Activated T-helper 9 cell treated with anti-CD3 and anti-CD28 coated beads, Interleukin-2, amount 50 U/mL, for 16 hours (primary cell): ENCODE results near the gene NPW.

Experiments
- DNase-seq: peaks from one replicate; pipeline ENCODE4 v3.0.0-alpha.2; 2020; ENCODE audit warnings: low read depth

Gene NPW

DNA sequence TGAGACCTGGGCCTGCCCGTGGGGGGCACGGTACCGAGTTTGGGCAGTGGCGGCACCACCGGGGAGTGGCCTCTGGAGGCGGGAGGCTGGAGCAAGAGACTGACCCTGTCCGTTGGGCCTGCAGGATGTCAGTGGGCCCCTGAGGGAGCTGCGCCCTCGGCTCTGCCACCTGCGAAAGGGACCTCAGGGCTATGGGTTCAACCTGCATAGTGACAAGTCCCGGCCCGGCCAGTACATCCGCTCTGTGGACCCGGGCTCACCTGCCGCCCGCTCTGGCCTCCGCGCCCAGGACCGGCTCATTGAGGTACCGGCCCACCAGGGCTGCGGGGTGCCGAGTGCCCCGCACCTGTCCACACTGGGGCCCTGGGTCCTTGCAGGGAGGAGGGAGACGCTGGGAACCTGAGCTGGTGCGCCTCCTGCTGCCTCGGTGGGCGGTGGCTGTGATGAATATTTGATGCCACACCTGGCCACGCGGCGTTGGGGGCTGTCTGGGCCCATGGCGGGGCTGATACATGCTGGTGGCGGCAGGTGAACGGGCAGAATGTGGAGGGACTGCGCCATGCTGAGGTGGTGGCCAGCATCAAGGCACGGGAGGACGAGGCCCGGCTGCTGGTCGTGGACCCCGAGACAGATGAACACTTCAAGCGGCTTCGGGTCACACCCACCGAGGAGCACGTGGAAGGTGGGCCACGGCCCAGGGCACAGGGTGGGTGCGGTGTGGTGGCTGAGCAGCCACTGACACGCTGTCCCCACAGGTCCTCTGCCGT is 16.8 kb downstream of the NPW start:
- DNase-seq = no peak

DNA sequence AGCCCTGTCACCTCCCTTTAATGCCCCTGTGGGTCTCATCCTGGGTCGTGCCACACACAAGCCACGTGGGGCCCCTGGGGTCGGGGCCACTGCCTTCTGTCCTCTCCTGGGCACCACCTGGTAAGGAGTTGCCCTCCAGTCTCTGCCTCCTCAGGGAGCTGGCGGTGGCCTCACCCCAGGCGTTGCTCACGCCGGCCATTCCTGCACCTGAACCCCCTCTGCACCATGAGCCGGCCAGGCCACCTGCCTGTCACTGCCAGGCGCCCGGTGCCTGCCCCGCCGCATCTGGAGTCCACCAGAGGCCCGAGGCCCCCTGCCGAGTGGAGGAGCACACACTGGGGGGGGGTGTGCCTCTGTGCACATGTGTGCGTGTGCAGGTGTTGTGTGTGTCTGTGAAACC is 17.5 kb downstream of the NPW start:
- DNase-seq = no peak

DNA sequence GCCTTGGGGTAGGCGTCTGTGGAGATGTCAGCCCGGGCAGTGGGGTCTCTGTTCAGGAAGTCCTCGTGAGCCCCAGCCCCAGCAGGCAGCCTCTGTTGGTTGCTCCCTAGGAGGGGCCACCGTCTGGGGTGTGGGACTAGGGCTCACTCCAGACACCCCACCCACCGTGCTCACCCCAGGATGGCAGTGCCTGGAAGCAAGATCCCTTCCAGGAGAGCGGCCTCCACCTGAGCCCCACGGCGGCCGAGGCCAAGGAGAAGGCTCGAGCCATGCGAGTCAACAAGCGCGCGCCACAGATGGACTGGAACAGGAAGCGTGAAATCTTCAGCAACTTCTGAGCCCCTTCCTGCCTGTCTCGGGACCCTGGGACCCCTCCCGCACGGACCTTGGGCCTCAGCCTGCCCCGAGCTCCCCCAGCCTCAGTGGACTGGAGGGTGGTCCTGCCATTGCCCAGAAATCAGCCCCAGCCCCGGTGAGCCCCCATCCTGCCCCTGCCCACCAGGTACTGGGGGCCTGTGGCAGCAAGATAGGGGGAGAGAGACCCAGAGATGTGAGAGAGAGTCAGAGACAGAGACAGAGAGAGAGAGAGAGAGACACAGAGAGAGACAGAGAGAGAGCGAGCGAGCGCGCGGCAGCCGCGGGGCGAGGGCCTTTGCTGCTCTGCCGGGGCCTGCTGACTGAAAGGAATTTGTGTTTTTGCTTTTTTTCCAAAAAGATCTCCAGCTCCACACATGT is 18.2 kb downstream of the NPW start:
- DNase-seq = no peak

DNA sequence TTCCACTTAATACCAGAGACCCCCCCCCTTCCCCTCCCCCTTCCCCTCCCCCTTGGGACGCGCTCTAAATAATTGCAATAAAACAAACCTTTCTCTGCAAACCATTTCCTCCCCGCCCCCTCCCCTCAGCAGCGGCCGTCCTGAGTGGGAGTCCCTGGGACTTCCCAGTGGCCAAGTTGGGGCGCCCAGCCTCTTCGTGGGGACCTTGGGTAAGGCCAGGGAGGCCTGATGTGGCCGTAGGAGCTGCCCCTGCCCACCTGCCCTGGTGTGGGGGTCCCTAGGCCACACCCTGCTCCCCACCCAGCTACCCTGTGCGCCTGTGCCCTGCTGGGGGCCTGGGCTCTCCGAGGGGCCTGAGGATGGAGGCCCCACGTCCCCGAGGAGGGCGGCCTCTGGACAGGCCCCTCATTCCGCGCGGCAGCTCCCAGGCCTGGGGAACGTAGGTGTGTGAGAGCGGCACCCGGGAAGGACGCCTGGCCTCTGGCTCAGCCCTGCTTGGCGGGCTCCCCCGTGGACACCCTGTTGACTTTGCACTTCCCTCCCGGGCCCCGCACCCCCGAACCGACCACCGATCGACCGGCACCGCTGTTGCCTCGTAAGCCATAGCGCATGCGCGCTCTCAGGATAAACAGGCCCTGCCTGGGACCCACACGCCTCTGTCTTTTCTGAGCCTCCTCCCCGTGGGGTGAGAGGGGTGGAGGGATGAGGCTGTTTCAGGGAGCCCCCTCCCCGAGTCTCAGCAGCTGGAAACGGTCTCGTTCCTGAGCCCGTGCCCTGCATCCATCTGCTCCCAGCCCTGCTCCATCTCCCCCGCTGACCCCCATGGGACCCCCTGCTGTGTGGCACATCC is 19.0 kb downstream of the NPW start:
- no peak for DNase-seq

DNA sequence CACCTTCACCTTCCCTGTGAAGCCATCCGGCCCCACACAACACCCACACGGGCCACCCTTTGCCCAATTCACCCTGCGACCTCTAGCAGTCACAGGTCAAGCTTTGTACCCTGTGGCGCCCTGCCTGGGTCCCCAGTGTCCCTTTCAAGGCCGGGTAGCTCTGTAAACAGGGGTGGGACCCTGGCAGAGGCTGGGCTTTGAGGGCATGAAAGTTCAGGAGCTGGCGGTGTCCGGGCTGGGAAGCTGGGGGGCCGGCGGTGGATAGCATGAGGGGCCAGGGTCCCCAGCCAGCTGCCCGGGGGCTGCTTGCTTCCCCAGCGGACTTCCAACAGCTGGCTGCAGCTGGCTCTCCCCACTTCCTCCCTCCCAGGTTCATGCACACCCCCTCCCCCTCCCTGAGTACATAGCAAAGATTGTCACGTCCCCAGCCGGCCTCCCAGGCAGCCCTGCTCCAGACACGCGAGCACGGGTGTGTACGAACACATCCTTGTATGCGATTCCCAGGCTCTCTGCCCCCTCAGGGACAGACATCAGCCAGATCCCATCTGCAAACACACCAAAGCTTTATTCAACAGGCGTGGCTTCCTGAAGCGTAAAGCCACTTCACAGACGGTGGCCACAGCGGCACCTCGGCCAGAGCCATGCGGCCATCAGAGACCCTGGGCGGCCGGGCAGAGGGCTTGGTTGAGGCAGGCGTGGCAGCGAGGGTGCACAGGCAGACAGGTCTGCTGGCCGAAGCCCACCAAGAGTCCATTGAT is 19.9 kb downstream of the NPW start:
- no peak for DNase-seq

DNA sequence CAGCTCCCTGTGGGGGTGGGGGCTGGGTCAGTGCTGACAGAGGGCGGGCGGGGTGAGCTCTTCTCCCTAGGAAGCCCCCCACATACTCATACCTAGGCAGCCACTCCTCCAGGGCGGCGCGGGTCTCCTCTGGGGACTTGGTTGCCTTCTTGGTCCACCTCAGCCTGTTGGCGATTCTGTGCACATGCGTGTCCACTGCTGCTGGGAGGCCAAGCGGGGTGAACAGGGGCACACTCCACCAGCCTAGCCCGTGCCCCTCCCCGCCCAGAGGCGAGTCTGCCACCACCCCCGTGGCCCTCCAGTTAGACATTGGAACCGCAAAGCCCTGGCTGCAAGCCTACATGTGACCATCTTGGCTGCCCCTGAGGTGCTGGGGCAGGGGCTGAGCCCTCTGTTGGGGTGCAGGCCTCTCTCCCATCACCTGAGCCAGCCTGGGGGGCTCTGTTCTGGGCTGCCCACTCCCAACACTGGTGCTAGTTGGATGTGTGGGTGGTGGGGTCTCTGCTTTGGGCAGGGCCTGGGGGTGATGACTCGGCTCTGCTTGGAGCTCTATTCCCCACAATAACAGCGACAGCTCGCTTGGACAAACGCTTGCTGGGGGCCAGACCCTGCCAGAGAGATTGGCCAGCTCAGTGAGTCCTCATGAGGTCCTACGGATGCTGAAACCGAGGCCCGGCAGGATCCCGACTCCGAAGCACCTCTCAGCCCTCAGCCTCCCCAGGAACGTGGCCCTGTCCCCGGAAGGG is 20.6 kb downstream of the NPW start:
- DNase-seq = no peak

DNA sequence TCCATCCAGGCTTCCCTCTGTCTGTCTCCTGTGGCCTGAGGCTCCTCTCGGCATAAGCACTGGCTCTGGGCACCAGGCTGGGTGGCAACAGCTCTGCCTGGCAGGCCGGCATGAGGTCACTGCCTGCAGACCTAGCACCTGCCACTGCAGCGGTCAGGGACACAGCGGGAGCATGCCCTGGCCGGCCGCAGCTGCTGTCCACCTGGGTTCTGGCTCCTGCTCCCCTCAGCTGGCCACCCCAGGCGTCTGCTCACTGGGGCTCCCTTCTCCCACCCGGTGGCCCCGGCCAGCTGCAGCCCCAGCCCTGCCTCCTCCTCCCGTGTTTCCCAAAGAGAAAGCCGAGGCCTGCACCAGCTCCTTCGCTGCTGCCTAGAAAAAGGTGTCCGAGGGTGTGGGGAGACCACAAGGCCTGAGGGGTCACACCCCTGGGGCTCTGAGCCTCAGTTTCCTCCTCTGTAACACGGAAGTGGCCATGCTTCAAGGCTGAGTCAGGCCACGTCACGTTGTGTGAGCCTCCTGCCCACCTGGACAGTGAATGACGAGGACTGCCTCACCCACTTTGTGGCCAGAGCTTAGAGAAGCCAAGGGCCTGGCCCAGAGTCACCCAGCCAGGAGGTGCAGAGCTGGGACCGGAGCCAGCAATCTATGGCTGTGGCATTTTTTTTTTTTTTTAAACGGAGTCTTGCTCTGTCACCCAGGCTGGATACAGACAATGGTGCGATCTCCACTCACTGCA is 21.4 kb downstream of the NPW start:
- DNase-seq = no peak

DNA sequence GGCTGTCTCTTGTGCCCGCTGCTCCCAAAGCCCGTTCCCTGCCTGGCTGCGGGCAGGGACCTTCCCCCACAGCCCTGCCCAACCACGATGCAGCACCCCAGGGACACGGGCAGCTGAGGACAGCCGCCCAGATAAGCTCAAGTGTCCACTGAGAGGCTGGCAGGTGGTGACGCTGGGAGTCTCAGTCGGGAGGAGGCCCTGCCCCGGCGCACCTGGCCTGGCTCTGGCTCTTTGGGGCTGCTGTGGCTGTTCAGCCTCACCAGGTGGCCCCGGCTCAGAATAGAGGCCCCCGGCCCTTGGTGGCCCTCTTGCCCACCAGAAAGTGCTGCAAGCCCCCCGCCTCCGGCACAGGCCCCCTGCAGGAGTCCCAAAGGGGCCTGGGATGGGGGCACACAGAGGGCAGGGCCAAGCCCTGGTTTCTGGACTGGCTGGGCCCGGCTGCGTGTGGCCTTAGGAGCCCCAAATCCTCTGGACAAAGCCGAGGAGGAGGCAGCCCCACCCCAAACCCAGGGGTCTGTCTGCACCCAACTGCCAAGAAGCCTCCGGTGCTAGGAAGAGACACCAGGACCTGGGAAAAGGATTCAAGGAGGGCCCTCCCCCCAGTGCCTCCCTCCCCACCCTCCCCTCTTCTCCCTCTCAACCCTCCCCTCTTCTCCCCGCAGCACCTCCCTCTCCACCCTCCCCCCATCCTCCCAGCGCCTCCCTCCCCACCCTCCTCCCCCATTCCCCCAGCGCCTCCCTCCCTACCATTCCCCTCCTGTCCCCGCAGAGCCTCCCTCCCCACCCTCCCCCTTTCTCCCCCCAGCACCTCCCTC is 22.8 kb downstream of the NPW start:
- DNase-seq = no peak

DNA sequence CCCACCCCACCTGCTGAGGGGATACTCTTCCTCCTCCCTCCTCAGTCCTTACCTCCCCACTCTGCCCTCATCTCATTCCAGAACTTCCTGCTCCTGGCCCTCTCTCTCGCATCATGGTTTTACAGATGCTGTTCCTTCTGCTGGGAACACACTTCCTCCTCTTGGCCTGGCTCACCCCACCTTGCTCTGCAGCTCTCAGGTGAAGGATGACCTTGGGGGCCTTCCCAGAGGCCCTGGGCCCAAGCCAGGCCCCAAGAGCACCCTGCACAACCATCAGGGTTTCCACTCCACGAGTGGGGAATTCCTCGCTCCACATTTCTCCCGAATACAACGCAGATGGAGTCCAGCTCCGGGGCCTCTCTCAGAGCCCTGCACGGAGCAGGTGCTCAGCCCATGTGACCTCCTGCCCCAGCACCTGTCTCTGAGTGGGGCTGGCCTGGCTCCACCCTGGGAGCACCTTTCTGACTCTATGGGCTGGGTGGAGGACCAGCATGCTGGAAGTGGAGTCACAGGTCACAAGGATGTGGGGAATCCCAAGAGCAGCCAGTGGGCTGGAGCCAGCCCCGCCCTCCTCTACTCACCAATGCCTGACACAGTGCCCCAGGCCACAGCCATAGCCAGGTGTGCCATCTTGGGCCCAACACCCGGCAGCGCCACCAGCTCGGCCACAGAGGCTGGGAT is 23.5 kb downstream of the NPW start:
- DNase-seq = no peak

DNA sequence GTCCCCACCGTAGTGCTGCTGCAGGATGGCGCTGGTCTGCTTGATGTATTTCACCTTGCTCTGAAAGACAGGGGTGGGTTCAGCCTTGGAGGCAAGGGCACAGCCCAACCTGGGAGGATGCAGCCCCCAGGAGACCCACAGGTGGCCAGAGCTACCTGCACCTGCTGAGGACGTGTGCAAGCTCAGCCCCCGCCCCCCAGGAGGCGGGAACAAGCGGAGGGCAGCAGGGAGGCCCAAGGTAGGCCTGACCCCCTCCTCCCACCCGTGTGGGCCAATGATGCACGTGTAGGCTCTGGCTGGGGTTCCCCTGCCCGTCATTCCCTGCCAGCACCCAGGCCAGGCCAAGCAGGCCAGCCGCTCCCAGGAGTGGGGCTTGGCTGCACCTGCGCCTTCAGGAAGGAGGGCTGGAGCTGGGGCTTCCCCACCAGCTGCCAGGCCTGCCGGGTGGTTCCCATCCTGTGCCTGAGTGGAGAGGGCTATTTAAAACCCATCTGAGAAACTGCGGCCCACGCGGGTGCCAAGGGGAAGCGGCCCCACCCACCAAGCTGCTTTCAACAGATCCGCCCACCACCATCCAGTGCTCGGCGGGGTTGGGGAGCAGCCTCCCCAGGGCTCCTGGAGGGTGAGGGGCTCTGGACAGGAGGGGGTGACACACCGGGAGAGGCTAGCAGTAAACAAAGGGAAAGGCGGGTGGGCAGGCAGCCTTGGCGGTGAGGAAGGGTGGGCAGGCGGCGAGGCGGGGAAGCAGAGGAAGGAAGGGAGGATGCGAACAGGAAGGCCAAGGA is 24.3 kb downstream of the NPW start:
- DNase-seq = no peak

DNA sequence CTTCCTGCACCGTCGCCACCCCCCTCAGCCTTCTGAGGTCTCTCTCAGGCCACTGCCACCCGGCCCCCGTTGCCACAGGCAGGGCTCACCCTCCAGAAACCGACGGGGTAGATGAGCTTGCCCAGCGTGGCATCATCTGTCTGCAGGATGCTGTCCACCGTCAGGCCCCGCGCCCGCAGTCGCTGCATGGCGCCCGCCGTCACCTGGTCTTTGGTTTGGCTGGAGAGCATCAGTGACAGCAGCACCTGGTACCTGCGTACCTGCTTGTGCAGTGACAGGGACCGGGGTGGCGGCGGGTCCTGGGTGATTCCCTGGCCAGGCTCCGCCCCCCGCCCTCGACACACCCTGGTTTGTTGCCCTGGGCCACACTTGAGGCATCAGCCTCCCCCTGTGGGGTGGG is 25.0 kb downstream of the NPW start:
- DNase-seq = no peak

DNA sequence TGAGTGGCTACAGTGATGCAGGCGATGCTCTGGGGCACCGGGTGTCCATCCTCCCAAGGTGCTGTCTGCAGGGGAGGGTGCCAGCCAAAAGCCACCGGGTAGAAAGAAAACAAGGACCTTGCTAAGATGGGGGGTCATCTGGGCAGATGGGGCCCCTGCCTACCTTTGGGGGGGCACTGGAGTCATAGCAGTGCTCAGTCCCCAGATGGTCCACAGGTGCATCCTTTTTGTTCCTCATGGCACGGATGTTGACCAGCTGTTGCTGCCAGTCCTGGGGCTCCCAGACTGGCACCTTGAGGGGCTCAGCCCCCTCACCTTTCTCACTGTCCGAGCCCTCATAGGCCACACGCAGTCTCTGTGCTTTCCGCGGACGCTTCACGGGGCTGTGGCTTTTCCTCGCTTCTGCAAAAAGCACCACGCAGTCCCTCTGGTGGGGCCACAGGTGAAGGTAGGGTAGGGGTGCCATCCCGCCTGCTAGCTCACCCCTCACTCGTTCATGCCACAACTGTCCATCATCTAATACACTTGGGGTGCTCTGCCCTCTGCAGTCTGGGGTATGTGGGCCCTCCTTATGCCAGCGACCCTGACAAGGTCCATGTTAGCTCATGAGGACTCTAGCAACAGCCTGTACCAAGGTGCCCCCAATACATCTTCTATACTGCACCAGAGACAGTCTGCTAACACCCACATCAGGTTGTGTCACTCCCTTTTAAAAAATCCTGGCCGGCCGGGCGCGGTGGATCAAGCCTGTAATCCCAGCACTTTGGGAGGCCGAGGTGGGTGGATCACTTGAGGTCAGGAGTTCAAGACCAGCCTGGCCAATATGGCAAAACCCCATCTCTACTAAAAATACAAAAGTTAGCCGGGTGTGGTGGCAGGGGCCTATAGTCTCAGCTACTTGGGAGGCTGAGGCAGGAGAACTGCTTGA is 26.6 kb downstream of the NPW start:
- no peak for DNase-seq

DNA sequence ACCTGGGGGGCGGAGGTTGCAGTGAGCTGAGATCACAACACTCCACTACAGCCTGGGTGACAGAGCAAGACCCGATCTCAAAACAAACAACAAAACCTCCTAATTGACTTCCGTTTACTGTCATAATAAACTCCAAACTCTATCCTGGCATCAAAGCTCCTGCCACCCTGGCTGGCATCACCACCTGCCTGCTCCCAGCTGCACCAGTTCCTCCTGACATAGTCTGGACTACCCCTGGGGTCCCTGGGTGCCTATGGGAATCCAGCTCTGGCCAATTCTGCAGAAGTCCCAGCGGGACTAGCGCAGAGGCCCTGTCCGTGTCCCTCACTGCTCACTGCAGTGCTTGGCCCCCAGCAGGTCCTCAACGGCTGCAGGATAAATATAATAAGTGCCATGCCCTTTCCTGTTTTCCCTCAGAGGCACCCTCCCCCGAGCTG is 27.3 kb downstream of the NPW start:
- no peak for DNase-seq

DNA sequence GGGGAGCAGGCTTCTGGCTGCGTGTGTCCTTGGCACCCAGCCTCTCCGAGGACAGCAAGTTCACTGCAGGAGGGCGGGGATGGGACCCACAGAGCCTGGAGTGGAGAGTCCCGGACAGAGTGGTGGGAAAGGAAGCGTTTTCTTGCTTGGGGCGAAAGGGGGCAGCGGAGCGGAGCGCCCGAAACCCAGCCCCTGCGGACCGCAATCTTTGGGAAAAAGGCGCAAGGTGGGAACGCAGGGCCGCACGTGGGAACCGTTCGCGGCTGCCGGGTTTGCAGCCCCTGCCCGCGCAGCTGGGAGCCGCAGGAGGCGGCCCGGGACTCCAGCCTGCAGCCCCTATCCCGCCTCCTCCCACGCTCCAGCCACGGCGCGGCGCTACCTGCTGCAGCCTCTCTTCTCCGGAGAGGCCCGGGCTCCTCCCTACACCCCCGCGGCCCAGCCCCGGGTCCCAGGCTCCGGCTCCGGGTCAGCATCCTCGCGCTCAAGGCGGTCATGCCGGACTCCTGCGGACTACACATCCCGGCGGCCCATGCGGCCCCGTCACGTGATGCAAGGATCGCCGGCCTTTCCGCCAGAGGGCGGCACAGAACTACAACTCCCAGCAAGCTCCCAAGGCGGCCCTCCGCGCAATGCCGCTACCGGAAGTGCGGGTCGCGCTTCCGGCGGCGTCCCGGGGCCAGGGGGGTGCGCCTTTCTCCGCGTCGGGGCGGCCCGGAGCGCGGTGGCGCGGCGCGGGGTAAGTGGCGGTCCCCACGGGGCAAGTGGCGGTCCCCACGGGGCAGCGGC is 27.9 kb downstream of the NPW start, which contains the start of the genes NTHL1 and TSC2:
Gene NTHL1, minus strand, starts transcription at position 505 of the 786 bp plus-strand sequence. Its CDS starts 11 bp downstream, at position 494.
Gene TSC2, plus strand, starts transcription at position 656 of the 786 bp plus-strand sequence. CDS start 631 bp downstream, outside the sequence.
- DNase-seq = peak; percentile 90

DNA sequence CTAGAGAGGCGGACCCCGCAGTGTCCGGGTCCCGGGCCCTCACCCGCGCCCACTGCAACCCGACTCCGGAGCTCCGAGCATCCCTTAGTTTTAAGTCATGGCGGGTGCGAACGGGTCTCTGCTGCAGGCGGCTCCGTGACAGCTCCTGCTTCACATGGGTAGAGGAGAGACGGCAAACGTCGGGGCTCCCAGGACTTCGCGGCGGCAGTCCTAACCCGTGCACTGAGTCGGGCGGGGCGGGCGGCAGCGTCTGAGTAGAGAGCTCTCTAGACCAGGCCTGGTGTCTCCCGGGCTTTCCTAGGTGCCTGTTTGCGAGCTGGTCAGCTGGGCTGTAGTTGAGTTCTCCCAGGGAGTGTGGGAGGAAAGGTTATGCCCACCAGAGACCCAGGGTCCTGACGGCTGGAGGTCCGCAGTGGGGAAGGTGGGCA is 28.5 kb downstream of the NPW start:
- no peak for DNase-seq

DNA sequence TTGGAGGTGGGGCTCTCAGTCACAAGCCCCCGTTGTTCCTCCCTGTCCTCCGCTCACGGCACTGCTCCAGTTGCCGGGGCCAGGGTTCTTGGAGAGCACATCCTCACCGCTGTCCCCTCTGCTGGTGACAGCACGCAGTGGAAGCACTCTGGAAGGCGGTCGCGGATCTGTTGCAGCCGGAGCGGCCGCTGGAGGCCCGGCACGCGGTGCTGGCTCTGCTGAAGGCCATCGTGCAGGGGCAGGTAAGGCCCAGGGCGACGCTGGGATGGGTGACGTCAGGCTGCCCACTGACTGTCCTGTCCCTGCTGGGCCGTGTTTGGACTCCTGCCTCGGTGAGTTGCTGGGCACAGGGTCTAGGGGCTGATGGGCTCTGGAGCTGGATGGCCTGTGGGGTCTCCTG is 33.6 kb downstream of the NPW start:
- DNase-seq = no peak
